SK-N-MC (cell line): ENCODE measurements around the gene RC3H2.

Source experiments
- EZH2 ChIP-seq: fragments of 200-600 bp; sonication (generic); IDR thresholded peaks from one replicate; pipeline ENCODE4 v1.6.1; 2017; ENCODE audit warnings: antibody characterized with exemption
- FOXP2 ChIP-seq: optimal IDR thresholded peaks from 2 replicates; pipeline ENCODE3; 2011; ENCODE audit warnings: mild to moderate bottlenecking, moderate library complexity; ENCODE audit not compliant: insufficient read depth; ENCODE audit errors: extremely low read length, control extremely low read depth
- POLR2AphosphoS5 ChIP-seq: IDR thresholded peaks from 2 replicates; pipeline ENCODE4 v1.6.1; 2012; ENCODE audit warnings: mild to moderate bottlenecking, low read depth, low read length, borderline replicate concordance

DNA sequence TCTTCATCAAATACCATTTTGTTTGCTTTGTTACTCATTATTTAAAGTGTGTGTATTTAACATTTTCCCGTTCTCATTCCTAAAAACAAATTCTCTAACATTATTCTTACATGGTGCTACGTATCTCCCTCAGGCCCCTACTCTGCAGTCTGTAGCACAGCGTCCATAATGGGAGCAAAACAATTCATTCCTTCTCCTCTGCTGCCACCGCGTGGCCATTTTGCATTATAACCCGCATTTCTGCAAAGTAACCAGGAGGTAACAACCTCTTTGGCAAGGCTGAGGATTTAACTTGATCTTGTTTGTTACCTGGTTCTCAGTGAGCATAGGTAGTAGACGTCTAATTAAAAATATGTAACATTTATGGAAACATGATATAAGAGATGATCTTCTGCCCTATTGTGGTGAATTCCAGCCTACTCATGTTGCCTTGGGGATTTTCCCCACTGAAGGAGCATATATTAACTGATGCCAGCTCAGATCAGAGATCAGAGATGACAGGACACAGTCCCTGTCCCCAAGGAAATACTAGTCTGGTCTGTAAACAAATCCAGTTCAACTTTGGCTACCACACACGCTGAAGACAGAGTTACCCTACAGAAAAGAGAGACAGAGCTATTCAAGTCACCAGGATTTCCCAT is 94.7 kb downstream of the RC3H2 start:
- TF ChIP-seq POLR2AphosphoS5 (no peak), EZH2 (no peak), FOXP2 (no peak)
